Chondrocyte (in vitro differentiated cells): Measurements from ENCODE around the gene SLIT3. TPM values are rescaled to one million over a fixed set of nuclear protein-coding genes. Genes with fewer than 3 reads are reported as not detected.
A peak's percentile ranks its signal among the peaks of the same experiment; 100 is the strongest.

Experiments
- DNase-seq: peaks from one replicate; pipeline ENCODE4 v3.0.0; 2021; ENCODE audit warnings: mixed read lengths, low spot score
- H3K27ac Mint-ChIP-seq: one replicate; pipeline ENCODE4 v1.8.0; 2021; ENCODE audit warnings: mild to moderate bottlenecking, moderate library complexity, mixed read lengths; ENCODE audit not compliant: unreplicated experiment
- H3K27me3 Mint-ChIP-seq: 2 replicates; pipeline ENCODE4 v1.8.0; 2021; ENCODE audit warnings: low read depth, mixed read lengths
- H3K36me3 Mint-ChIP-seq: 2 replicates; pipeline ENCODE4 v1.8.0; 2021; ENCODE audit warnings: low read depth, mixed read lengths
- H3K4me1 Mint-ChIP-seq: 2 replicates; pipeline ENCODE4 v1.8.0; 2021; ENCODE audit warnings: low read depth, mild to moderate bottlenecking, mixed read lengths
- H3K4me3 Mint-ChIP-seq: one replicate; pipeline ENCODE4 v1.8.0; 2021; ENCODE audit warnings: mild to moderate bottlenecking, moderate library complexity, mixed read lengths; ENCODE audit not compliant: unreplicated experiment
- H3K9me3 Mint-ChIP-seq: 2 replicates; pipeline ENCODE4 v1.8.0; 2021; ENCODE audit warnings: low read depth, mixed read lengths
- total RNA-seq: library from RNA; stranded (reverse); gene quantifications from 3 replicates; pipeline ENCODE4 v1.2.1, GENCODE V29; 2021
- TF ChIP-seq, protein P1 (sequence below): fragments of 200-600 bp; sonication (generic); IDR thresholded peaks from 2 replicates; pipeline ENCODE4 v1.5.0; 2021; ENCODE audit warnings: antibody characterized with exemption, mild to moderate bottlenecking, moderate library complexity

SLIT3 gene
- total RNA-seq, 1 donor from 2014 or later = 116 TPM

DNA sequence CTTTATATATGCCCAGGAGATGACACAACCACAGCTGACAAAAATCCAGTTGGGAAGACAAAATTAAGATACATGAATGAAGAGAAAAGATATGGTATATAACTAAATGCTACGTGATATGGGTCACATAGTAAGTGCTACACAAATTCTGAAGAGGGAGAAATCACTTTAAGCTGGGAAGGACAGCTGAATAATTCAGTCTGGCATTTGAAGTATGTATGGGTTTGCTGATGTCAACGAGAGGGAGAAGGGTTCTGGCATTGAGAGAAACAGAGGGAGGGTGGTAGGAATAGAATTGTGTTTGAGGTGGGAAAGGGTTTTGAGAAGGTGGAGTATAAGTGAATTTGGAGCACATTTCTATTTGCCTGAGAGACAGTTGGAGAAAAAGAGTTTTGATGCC, 6.7 kb upstream of the SLIT3 start:
- Mint-ChIP-seq H3K27me3 (peaks cover 12% of the 10 kb centered on the region), H3K4me3 (no peak overlapping the region), H3K36me3 (peaks cover 3% of the 10 kb centered on the region), H3K9me3 (no peaks in the 10 kb centered on the region), H3K27ac (no peak overlapping the region), H3K4me1 (peaks cover 15% of the 10 kb centered on the region)
- no peak for DNase-seq
- TF ChIP-seq, protein P1, sequence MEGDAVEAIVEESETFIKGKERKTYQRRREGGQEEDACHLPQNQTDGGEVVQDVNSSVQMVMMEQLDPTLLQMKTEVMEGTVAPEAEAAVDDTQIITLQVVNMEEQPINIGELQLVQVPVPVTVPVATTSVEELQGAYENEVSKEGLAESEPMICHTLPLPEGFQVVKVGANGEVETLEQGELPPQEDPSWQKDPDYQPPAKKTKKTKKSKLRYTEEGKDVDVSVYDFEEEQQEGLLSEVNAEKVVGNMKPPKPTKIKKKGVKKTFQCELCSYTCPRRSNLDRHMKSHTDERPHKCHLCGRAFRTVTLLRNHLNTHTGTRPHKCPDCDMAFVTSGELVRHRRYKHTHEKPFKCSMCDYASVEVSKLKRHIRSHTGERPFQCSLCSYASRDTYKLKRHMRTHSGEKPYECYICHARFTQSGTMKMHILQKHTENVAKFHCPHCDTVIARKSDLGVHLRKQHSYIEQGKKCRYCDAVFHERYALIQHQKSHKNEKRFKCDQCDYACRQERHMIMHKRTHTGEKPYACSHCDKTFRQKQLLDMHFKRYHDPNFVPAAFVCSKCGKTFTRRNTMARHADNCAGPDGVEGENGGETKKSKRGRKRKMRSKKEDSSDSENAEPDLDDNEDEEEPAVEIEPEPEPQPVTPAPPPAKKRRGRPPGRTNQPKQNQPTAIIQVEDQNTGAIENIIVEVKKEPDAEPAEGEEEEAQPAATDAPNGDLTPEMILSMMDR = no peak

DNA sequence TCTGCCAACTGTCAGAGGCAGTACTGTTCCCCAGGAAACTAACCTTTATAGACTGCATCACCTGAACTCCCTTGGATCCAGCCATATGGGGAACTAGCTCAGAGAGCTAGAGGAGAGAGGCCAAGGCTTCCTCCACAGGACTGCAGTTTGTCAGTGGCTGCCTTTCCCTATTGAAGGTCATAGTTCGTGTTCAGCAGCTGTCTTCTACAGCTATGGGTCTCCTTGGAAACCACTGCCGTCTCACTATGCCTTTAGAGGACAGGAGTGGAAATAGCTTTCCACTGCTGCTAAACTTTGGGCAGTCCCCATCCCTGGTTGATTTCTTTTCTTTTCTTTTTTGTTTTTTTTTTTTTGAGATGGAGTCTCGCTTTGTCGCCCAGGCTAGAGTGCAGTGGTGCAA, 4.4 kb upstream of the SLIT3 start:
- no peak for DNase-seq
- Mint-ChIP-seq H3K4me1 (peaks cover 32% of the 10 kb centered on the region), H3K27me3 (peaks cover 12% of the 10 kb centered on the region), H3K9me3 (no peaks in the 10 kb centered on the region), H3K36me3 (peaks cover 3% of the 10 kb centered on the region), H3K4me3 (no peak overlapping the region), H3K27ac (no peak overlapping the region)
- TF ChIP-seq, protein P1 = no peak

DNA sequence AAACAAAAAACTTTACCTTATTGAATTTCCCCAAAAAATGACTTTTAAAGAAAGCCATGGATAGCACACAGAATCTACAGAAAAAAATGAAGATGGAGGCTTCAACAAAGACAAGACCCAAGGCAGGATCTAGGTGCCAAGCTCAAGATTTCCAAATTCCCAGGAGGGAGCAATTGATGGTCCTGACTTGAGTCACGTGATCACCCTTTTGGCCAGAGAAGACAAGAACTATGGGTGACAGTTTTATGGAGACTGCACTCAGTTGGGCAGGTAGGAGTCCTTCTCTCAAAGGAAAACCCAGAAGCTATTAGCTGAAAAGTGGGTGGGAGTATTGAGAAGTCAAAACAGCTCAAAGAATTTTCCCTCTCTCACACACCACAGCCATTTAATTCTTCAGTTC, 3.2 kb upstream of the SLIT3 start:
- H3K27ac Mint-ChIP-seq = no peak overlapping the region
- no peak overlapping the region for H3K4me3 Mint-ChIP-seq
- H3K4me1 Mint-ChIP-seq = peaks cover 43% of the 10 kb centered on the region
- DNase-seq = no peak
- TF ChIP-seq, protein P1 = no peak
- H3K9me3 Mint-ChIP-seq = no peaks in the 10 kb centered on the region
- peaks cover 3% of the 10 kb centered on the region for H3K36me3 Mint-ChIP-seq
- H3K27me3 Mint-ChIP-seq = peaks cover 12% of the 10 kb centered on the region

DNA sequence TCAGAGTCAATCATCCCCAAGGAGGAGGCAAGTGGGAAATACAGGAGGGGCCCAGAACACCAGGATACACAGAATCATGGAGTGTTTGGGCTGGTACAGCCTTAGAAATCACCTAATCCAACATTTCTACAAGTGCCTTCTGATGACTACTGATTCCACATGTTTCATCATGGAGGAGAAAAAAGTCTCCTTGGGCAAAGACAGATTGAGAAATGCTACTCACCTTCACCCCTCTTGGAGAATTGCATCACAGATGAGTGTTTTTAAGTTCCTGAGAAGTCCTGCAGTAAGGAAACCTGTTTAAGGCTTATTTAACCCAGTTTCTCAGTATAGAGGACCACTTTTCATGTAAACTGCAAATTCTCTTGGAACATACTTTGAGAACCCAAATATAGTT, 2.2 kb upstream of the SLIT3 start:
- H3K36me3 Mint-ChIP-seq = peaks cover 3% of the 10 kb centered on the region
- TF ChIP-seq, protein P1 = no peak
- peaks cover 12% of the 10 kb centered on the region for H3K27me3 Mint-ChIP-seq
- no peak overlapping the region for H3K27ac Mint-ChIP-seq
- peaks cover 50% of the 10 kb centered on the region for H3K4me1 Mint-ChIP-seq
- no peaks in the 10 kb centered on the region for H3K9me3 Mint-ChIP-seq
- no peak overlapping the region for H3K4me3 Mint-ChIP-seq
- DNase-seq = no peak

DNA sequence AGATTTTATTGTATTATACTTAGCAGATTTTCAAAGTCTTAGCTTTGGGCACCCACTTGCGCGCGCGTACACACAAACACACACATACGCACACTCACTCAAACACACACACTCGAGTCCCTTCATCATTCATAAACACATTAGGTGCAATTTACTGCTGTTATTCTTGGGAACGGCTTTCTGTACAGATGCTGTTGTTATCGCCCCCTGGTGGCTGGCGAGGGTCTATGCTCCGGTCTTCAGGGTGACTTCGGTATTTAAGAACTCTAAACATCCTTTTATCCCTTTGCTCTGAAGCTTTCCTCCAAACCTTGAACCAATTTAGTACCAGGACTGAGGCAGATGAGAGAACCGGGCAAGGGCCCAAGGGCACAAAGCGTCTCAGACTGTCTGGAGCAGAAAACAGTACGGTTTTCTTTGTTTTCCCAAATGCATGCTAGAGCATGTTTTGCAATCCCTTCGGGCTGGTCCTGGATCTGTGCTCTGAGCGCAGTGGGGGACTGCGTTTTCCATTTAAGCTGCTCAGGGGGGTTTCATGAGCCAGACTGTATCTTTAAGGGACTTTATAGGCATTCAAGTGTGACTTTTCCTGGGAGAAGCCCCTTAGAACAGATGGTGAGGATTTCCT, 1.7 kb upstream of the SLIT3 start:
- Mint-ChIP-seq H3K4me1 (peaks cover 50% of the 10 kb centered on the region), H3K4me3 (no peak overlapping the region), H3K27ac (peak overlapping the region; percentile 23), H3K36me3 (peaks cover 3% of the 10 kb centered on the region), H3K9me3 (no peaks in the 10 kb centered on the region), H3K27me3 (peaks cover 12% of the 10 kb centered on the region)
- no peak for DNase-seq
- TF ChIP-seq, protein P1 = peak; percentile 99
